ENCODE results near the gene ROR2. TPM values are rescaled to one million over a fixed set of nuclear protein-coding genes. Genes with fewer than 3 reads are reported as not detected.
A peak's percentile ranks its signal among the peaks of the same experiment; 100 is the strongest.

The ROR2 gene
- polyA plus RNA-seq, 6 donors from 2014 or later, result 0.05 TPM; not detected in 5

GRCh38 chr9:91678807-91679580 is 271.0 kb downstream of the ROR2 start:
- DNase-seq (no peak), ATAC-seq (ENCODE audit: low read depth in 2 of 2) (no peak)
- Mint-ChIP-seq H3K9me3 (no peaks in the 10 kb centered on the region), H3K27ac (peak overlapping the region in 1 of 6 donors; percentile 35), H3K27me3 (peaks cover 30 to 51% (median 50%) of the 10 kb centered on the region in 3 donors), H3K4me1 (peaks cover 3 to 6% (median 5%) of the 10 kb centered on the region in 3 donors), H3K36me3 (no peaks in the 10 kb centered on the region), H3K4me3 (no peak overlapping the region)

- no peaks in the 10 kb centered on the region for H3K9me3 Mint-ChIP-seq
- DNase-seq (no peak), ATAC-seq (ENCODE audit: low read depth in 2 of 2) (no peak)
- H3K27ac Mint-ChIP-seq, result no peak overlapping the region
- peaks cover 3 to 6% (median 5%) of the 10 kb centered on the region in 3 donors for H3K4me1 Mint-ChIP-seq
- peaks cover 34 to 58% (median 55%) of the 10 kb centered on the region in 3 donors for H3K27me3 Mint-ChIP-seq
- H3K36me3 Mint-ChIP-seq, result no peaks in the 10 kb centered on the region
- H3K4me3 Mint-ChIP-seq, result no peak overlapping the region
Measured at GRCh38 chr9:91677822-91678436, 272.1 kb downstream of the ROR2 start.

GRCh38 chr9:91677331-91677730 is 272.7 kb downstream of the ROR2 start:
- no peak for ATAC-seq (ENCODE audit: low read depth in 2 of 2)
- H3K9me3 Mint-ChIP-seq, result no peaks in the 10 kb centered on the region
- no peaks in the 10 kb centered on the region for H3K36me3 Mint-ChIP-seq
- no peak overlapping the region for H3K4me3 Mint-ChIP-seq
- H3K4me1 Mint-ChIP-seq, result peaks cover 3 to 6% (median 5%) of the 10 kb centered on the region in 3 donors
- no peak for DNase-seq
- no peak overlapping the region for H3K27ac Mint-ChIP-seq
- H3K27me3 Mint-ChIP-seq, result peaks cover 34 to 56% (median 56%) of the 10 kb centered on the region in 3 donors

- Mint-ChIP-seq H3K27me3 (peaks cover 29 to 69% (median 54%) of the 10 kb centered on the region in 3 donors), H3K27ac (no peak overlapping the region), H3K4me3 (no peak overlapping the region), H3K9me3 (peaks cover 0 to 7% (median 0%) of the 10 kb centered on the region in 7 donors), H3K4me1 (no peaks in the 10 kb centered on the region), H3K36me3 (peaks cover 0 to 5% of the 10 kb centered on the region in 2 donors)
- no peak for ATAC-seq (ENCODE audit: low read depth in 2 of 2)
- DNase-seq, result no peak
Measured at GRCh38 chr9:91676046-91676445, 274.0 kb downstream of the ROR2 start.

GRCh38 chr9:91664663-91665062 is 285.4 kb downstream of the ROR2 start:
- Mint-ChIP-seq H3K27me3 (peaks cover 4 to 15% (median 12%) of the 10 kb centered on the region in 3 donors), H3K4me3 (no peak overlapping the region), H3K36me3 (no peaks in the 10 kb centered on the region), H3K27ac (no peak overlapping the region), H3K4me1 (no peaks in the 10 kb centered on the region), H3K9me3 (no peaks in the 10 kb centered on the region)
- DNase-seq, result no peak
- ATAC-seq (ENCODE audit: low read depth in 2 of 2), result no peak

- Mint-ChIP-seq H3K36me3 (no peaks in the 10 kb centered on the region), H3K27me3 (peaks cover 4 to 13% (median 6%) of the 10 kb centered on the region in 3 donors), H3K4me1 (no peaks in the 10 kb centered on the region), H3K27ac (no peak overlapping the region), H3K9me3 (no peaks in the 10 kb centered on the region), H3K4me3 (no peak overlapping the region)
- no peak for ATAC-seq (ENCODE audit: low read depth in 2 of 2)
- DNase-seq, result no peak
Measured at GRCh38 chr9:91663858-91664257, 286.2 kb downstream of the ROR2 start.

GRCh38 chr9:91661451-91661850 is 288.6 kb downstream of the ROR2 start:
- Mint-ChIP-seq H3K27me3 (peaks cover 12 to 36% (median 23%) of the 10 kb centered on the region in 3 donors), H3K4me1 (no peaks in the 10 kb centered on the region), H3K9me3 (no peaks in the 10 kb centered on the region), H3K27ac (no peak overlapping the region), H3K4me3 (no peak overlapping the region), H3K36me3 (peaks cover 0 to 8% of the 10 kb centered on the region in 2 donors)
- ATAC-seq (ENCODE audit: low read depth in 2 of 2) (no peak), DNase-seq (no peak)

GRCh38 chr9:91660521-91660920 is 289.5 kb downstream of the ROR2 start:
- ATAC-seq (ENCODE audit: low read depth in 2 of 2) (no peak), DNase-seq (no peak)
- no peak overlapping the region for H3K27ac Mint-ChIP-seq
- H3K27me3 Mint-ChIP-seq, result peaks cover 9 to 45% (median 28%) of the 10 kb centered on the region in 3 donors
- no peaks in the 10 kb centered on the region for H3K9me3 Mint-ChIP-seq
- no peaks in the 10 kb centered on the region for H3K4me1 Mint-ChIP-seq
- no peak overlapping the region for H3K4me3 Mint-ChIP-seq
- H3K36me3 Mint-ChIP-seq, result peaks cover 0 to 8% of the 10 kb centered on the region in 2 donors

- H3K9me3 Mint-ChIP-seq, result no peaks in the 10 kb centered on the region
- H3K27me3 Mint-ChIP-seq, result peaks cover 7 to 49% (median 31%) of the 10 kb centered on the region in 3 donors
- H3K4me1 Mint-ChIP-seq, result no peaks in the 10 kb centered on the region
- H3K27ac Mint-ChIP-seq, result no peak overlapping the region
- H3K36me3 Mint-ChIP-seq, result peaks cover 0 to 8% of the 10 kb centered on the region in 2 donors
- ATAC-seq (ENCODE audit: low read depth in 2 of 2), result no peak
- H3K4me3 Mint-ChIP-seq, result no peak overlapping the region
- DNase-seq, result no peak
Measured at GRCh38 chr9:91659529-91660495, 290.2 kb downstream of the ROR2 start.

- ATAC-seq (ENCODE audit: low read depth in 2 of 2) (no peak), DNase-seq (no peak)
- Mint-ChIP-seq H3K27ac (no peak overlapping the region), H3K27me3 (peaks cover 7 to 46% (median 31%) of the 10 kb centered on the region in 3 donors), H3K4me3 (no peak overlapping the region), H3K9me3 (peaks cover 0 to 2% (median 0%) of the 10 kb centered on the region in 7 donors), H3K36me3 (peaks cover 0 to 8% of the 10 kb centered on the region in 2 donors), H3K4me1 (no peaks in the 10 kb centered on the region)
Measured at GRCh38 chr9:91658513-91659105, 291.4 kb downstream of the ROR2 start.

GRCh38 chr9:91657501-91657900 is 292.5 kb downstream of the ROR2 start:
- ATAC-seq (ENCODE audit: low read depth in 2 of 2) (no peak), DNase-seq (no peak)
- Mint-ChIP-seq H3K9me3 (peaks cover 0 to 2% (median 0%) of the 10 kb centered on the region in 7 donors), H3K27me3 (peaks cover 8 to 36% (median 31%) of the 10 kb centered on the region in 3 donors), H3K27ac (peak overlapping the region in 1 of 6 donors; percentile 42), H3K4me3 (no peak overlapping the region), H3K4me1 (no peaks in the 10 kb centered on the region), H3K36me3 (peaks cover 0 to 8% of the 10 kb centered on the region in 2 donors)

- Mint-ChIP-seq H3K4me1 (no peaks in the 10 kb centered on the region), H3K27ac (no peak overlapping the region), H3K27me3 (peaks cover 15 to 36% (median 31%) of the 10 kb centered on the region in 3 donors), H3K4me3 (no peak overlapping the region), H3K36me3 (peaks cover 0 to 8% of the 10 kb centered on the region in 2 donors), H3K9me3 (peaks cover 0 to 2% (median 0%) of the 10 kb centered on the region in 7 donors)
- ATAC-seq (ENCODE audit: low read depth in 2 of 2), result no peak
- DNase-seq, result no peak
Measured at GRCh38 chr9:91655658-91656057, 294.4 kb downstream of the ROR2 start.

- Mint-ChIP-seq H3K4me1 (no peaks in the 10 kb centered on the region), H3K9me3 (peaks cover 0 to 2% (median 0%) of the 10 kb centered on the region in 7 donors), H3K36me3 (peaks cover 0 to 8% of the 10 kb centered on the region in 2 donors), H3K4me3 (no peak overlapping the region), H3K27me3 (peaks cover 17 to 36% (median 31%) of the 10 kb centered on the region in 3 donors), H3K27ac (peak overlapping the region in 1 of 6 donors; percentile 42)
- DNase-seq, result no peak
- ATAC-seq (ENCODE audit: low read depth in 2 of 2), result no peak
Measured at GRCh38 chr9:91655215-91655614, 294.8 kb downstream of the ROR2 start.

Data from naive B cell (primary cell).